Measurements from ENCODE around the gene POMT1. TPM values are rescaled to one million over a fixed set of nuclear protein-coding genes. Genes with fewer than 3 reads are reported as not detected.
A peak's percentile ranks its signal among the peaks of the same experiment; 100 is the strongest.

The POMT1 gene
- total RNA-seq, 2 experiments from 2014 or later = 4.7 to 27.1 TPM

DNA sequence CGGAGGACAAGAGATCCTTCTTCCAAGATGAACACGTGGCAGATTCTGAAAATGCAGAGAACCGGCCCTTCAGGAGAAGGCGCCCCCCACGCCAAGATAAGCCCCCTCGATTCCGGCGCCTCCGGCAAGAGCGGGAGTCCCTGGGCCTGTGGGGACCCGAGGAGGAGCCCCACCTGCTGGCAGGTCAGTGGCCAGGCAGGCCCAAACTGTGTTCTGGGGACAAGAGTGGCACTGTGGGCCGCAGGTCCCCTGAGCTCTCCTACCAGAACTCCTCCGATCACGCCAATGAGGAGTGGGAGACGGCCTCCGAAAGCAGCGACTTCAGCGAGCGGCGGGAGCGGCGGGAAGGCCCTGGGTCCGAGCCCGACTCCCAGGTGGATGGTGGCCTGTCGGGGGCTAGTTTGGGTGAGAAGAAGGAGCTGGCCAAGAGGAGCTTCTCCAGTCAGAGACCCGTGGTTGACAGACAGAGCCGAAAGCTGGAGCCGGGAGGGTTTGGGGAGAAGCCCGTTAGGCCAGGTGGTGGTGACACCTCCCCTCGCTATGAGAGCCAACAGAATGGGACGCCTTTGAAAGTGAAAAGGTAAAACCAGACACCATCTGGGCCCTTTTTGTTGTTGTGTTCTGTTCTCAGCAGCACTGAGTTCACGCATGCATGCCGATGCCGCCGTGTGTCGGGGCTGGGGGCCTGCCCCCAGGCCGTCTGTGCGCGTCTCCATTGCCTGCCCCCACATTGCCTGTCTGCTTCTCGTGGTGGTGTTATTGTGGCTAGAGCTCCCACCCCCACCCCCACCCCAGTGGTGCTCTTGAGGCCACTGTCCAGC lies 26.6 kb upstream of the POMT1 start:
- peaks cover 95% of the 10 kb centered on the region for H3K36me3 ChIP-seq (ENCODE audit: insufficient read depth, low read length)
- H3K4me1 ChIP-seq (ENCODE audit: insufficient read depth, low read length, poor library complexity, severe bottlenecking) = no peaks in the 10 kb centered on the region
- H3K79me2 ChIP-seq (ENCODE audit: insufficient read depth, low read depth, low read length) = no peaks in the 10 kb centered on the region; the same call in 1 of the 2 replicates
- ChIA-PET POLR2A (no interaction called here), CTCF (ENCODE audit: unreplicated experiment) (no interaction called here)
- BruUV-seq (replicated peaks) = no TSS peak
- intact Hi-C loops (cut with micrococcal nuclease; ENCODE audit: unreplicated experiment) = no loop called here
- H2AFZ ChIP-seq (ENCODE audit: low read length) = no peak overlapping the region
- no peak overlapping the region for H3K27ac ChIP-seq (ENCODE audit: low read depth, low read length, poor library complexity, severe bottlenecking)
- H3K9me2 ChIP-seq (ENCODE audit: insufficient read depth, low read length) = no peaks in the 10 kb centered on the region
- H3K9me3 ChIP-seq (ENCODE audit: low read length) = no peaks in the 10 kb centered on the region
- H3K4me2 ChIP-seq (ENCODE audit: low read length) = no peak overlapping the region
- TF ChIP-seq EZH2phosphoT487 (IDR thresholded peaks at IDR 0.05; ENCODE audit: borderline replicate concordance, low read depth, low read length) = no peak
- TF ChIP-seq, protein P1, sequence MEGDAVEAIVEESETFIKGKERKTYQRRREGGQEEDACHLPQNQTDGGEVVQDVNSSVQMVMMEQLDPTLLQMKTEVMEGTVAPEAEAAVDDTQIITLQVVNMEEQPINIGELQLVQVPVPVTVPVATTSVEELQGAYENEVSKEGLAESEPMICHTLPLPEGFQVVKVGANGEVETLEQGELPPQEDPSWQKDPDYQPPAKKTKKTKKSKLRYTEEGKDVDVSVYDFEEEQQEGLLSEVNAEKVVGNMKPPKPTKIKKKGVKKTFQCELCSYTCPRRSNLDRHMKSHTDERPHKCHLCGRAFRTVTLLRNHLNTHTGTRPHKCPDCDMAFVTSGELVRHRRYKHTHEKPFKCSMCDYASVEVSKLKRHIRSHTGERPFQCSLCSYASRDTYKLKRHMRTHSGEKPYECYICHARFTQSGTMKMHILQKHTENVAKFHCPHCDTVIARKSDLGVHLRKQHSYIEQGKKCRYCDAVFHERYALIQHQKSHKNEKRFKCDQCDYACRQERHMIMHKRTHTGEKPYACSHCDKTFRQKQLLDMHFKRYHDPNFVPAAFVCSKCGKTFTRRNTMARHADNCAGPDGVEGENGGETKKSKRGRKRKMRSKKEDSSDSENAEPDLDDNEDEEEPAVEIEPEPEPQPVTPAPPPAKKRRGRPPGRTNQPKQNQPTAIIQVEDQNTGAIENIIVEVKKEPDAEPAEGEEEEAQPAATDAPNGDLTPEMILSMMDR (conservative IDR thresholded peaks at IDR 0.05; ENCODE audit: low read length) = peak; percentile 59
- no peak for DNase-seq (ENCODE audit: low spot score)
- H4K20me1 ChIP-seq (ENCODE audit: insufficient read depth, low read length) = no peaks in the 10 kb centered on the region
- H3K4me3 ChIP-seq (ENCODE audit: low read depth, low read length, poor library complexity, severe bottlenecking) = no peak overlapping the region

DNA sequence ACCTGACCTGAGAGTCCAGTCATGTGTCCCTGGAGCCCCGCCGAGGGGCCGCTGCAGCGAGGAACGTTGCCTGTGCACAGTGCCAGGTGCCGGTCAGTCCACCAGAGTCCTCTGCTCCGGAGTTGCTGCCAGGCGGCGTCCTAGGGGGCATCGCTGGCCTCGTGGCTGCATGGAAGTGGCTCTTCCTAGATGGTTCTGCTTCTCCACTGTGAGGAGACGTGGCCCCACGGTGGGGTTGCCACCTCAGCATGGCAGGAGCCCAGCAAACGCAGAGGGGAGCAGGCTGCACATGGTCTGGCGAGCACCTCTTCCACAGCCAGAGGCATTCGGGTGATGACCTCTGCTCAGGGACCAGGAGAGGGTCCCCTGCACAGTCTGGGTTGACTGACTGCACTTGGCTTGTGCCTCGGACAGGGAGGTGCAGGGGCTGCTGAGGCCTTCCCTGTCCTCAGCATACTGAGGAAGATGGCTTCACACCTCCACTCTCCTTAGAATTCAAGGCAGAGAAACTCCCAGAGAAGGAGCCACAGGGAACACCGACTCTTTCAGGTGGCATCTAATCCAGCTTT lies 25.9 kb upstream of the POMT1 start:
- no peak overlapping the region for H3K4me2 ChIP-seq (ENCODE audit: low read length)
- ChIA-PET POLR2A (no interaction called here), CTCF (ENCODE audit: unreplicated experiment) (no interaction called here)
- H3K4me1 ChIP-seq (ENCODE audit: insufficient read depth, low read length, poor library complexity, severe bottlenecking) = no peaks in the 10 kb centered on the region
- H3K9me2 ChIP-seq (ENCODE audit: insufficient read depth, low read length) = no peaks in the 10 kb centered on the region
- no peak overlapping the region for H2AFZ ChIP-seq (ENCODE audit: low read length)
- H3K36me3 ChIP-seq (ENCODE audit: insufficient read depth, low read length) = peaks cover 95% of the 10 kb centered on the region
- H3K79me2 ChIP-seq (ENCODE audit: insufficient read depth, low read depth, low read length) = no peaks in the 10 kb centered on the region; the same call in 1 of the 2 replicates
- TF ChIP-seq, protein P1 (conservative IDR thresholded peaks at IDR 0.05; ENCODE audit: low read length) = no peak
- no TSS peak for BruUV-seq (replicated peaks)
- intact Hi-C loops (cut with micrococcal nuclease; ENCODE audit: unreplicated experiment) = no loop called here
- no peak overlapping the region for H3K27ac ChIP-seq (ENCODE audit: low read depth, low read length, poor library complexity, severe bottlenecking)
- no peaks in the 10 kb centered on the region for H3K9me3 ChIP-seq (ENCODE audit: low read length)
- H4K20me1 ChIP-seq (ENCODE audit: insufficient read depth, low read length) = no peaks in the 10 kb centered on the region
- no peak for DNase-seq (ENCODE audit: low spot score)
- no peak overlapping the region for H3K4me3 ChIP-seq (ENCODE audit: low read depth, low read length, poor library complexity, severe bottlenecking)

DNA sequence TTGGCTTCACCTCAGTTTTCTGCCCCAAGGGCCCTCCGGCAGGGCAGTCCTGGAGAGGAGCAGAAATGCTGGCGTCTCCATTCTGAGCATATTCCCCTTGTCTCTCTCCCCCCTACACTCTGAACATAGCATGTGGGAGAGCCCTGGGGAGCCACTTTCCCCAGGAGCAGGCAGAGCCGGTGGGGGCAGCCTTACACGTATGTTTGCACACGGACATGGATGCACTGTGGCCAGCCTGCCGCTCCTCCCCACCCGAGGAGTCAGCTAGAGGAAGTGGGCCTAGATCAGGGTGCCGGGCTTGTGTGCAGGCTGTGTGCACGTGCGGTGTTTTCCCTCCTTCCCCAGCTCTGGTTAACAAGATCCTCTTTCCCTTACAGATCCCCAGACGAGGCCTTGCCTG lies 25.4 kb upstream of the POMT1 start:
- intact Hi-C loops (cut with micrococcal nuclease; ENCODE audit: unreplicated experiment) = no loop called here
- Histone ChIP-seq H2AFZ (ENCODE audit: low read length) (no peak overlapping the region), H3K27ac (ENCODE audit: low read depth, low read length, poor library complexity, severe bottlenecking) (no peak overlapping the region), H3K9me3 (ENCODE audit: low read length) (no peaks in the 10 kb centered on the region), H3K36me3 (ENCODE audit: insufficient read depth, low read length) (peaks cover 96% of the 10 kb centered on the region), H3K4me3 (ENCODE audit: low read depth, low read length, poor library complexity, severe bottlenecking) (no peak overlapping the region), H3K9me2 (ENCODE audit: insufficient read depth, low read length) (no peaks in the 10 kb centered on the region), H3K4me2 (ENCODE audit: low read length) (no peak overlapping the region), H4K20me1 (ENCODE audit: insufficient read depth, low read length) (no peaks in the 10 kb centered on the region), H3K79me2 (ENCODE audit: insufficient read depth, low read depth, low read length) (no peaks in the 10 kb centered on the region), H3K4me1 (ENCODE audit: insufficient read depth, low read length, poor library complexity, severe bottlenecking) (no peaks in the 10 kb centered on the region)
- CTCF ChIA-PET (ENCODE audit: unreplicated experiment) = no interaction called here
- BruUV-seq (replicated peaks) = no TSS peak
- no peak for DNase-seq (ENCODE audit: low spot score)
- TF ChIP-seq, protein P1 (conservative IDR thresholded peaks at IDR 0.05; ENCODE audit: low read length) = no peak
- TF ChIP-seq EZH2phosphoT487 (IDR thresholded peaks at IDR 0.05; ENCODE audit: borderline replicate concordance, low read depth, low read length) = no peak
- POLR2A ChIA-PET = no interaction called here
